Left renal pelvis (tissue), 4 donors: ENCODE results near the gene CNTNAP2. TPM values are rescaled to one million over a fixed set of nuclear protein-coding genes. Genes with fewer than 3 reads are reported as not detected.

ENCODE experiments used
- DNase-seq, 4 donors: peaks; one replicate each; pipeline ENCODE4 v3.0.0-alpha.2; 2013; ENCODE audit warnings: low read depth in 4 of 4, low spot score in 3 of 4
- polyA plus RNA-seq, 4 donors: library from polyadenylated mRNA; unstranded; fragments of 120-200 nt; gene quantifications; one replicate each; pipeline ENCODE4 v1.2.1, GENCODE V29; 2013; ENCODE audit not compliant: insufficient read length in 4 of 4

The CNTNAP2 gene
- polyA plus RNA-seq, 4 donors, result 23.5 to 71.0 (median 29.4) TPM

- DNase-seq, result no peak
These were observed 2215.9 kb downstream of the CNTNAP2 start for GRCh38 chr7:148332191-148333186.

- no peak for DNase-seq
These were observed 2217.9 kb downstream of the CNTNAP2 start for GRCh38 chr7:148334441-148334956.

GRCh38 chr7:148334959-148335577 is 2218.5 kb downstream of the CNTNAP2 start:
- DNase-seq, result no peak

GRCh38 chr7:148335790-148336189 is 2219.2 kb downstream of the CNTNAP2 start:
- DNase-seq, result no peak

GRCh38 chr7:148336411-148336810 is 2219.8 kb downstream of the CNTNAP2 start:
- no peak for DNase-seq

- no peak for DNase-seq
These were observed 2220.8 kb downstream of the CNTNAP2 start for GRCh38 chr7:148337246-148337965.

GRCh38 chr7:148337995-148338747 is 2221.6 kb downstream of the CNTNAP2 start:
- DNase-seq, result no peak

GRCh38 chr7:148340438-148341280 is 2224.1 kb downstream of the CNTNAP2 start:
- DNase-seq, result no peak

GRCh38 chr7:148344406-148344805 is 2227.8 kb downstream of the CNTNAP2 start:
- no peak for DNase-seq

- no peak for DNase-seq
These were observed 2231.4 kb downstream of the CNTNAP2 start for GRCh38 chr7:148347981-148348380.

- no peak for DNase-seq
These were observed 2231.9 kb downstream of the CNTNAP2 start for GRCh38 chr7:148348466-148348865.

- DNase-seq, result no peak
These were observed 2239.7 kb downstream of the CNTNAP2 start for GRCh38 chr7:148356303-148356702.

GRCh38 chr7:148362541-148362940 is 2245.9 kb downstream of the CNTNAP2 start:
- DNase-seq, result no peak

- no peak for DNase-seq
These were observed 2251.3 kb downstream of the CNTNAP2 start for GRCh38 chr7:148367731-148368475.

- DNase-seq, result no peak
These were observed 2252.0 kb downstream of the CNTNAP2 start for GRCh38 chr7:148368562-148368961.

GRCh38 chr7:148371280-148371937 is 2254.8 kb downstream of the CNTNAP2 start:
- no peak for DNase-seq

- no peak for DNase-seq
These were observed 2258.0 kb downstream of the CNTNAP2 start for GRCh38 chr7:148374396-148375259.
